NOMO-1 (cell line): ENCODE measurements around the gene MAP2K3.

ENCODE experiments used
- DNase-seq, 2 experiments: peaks; one replicate each; lab custom pipeline; 2025; ENCODE audit not compliant: unreplicated experiment in 2 of 2; lab: John Stamatoyannopoulos, UW

Gene MAP2K3

DNA sequence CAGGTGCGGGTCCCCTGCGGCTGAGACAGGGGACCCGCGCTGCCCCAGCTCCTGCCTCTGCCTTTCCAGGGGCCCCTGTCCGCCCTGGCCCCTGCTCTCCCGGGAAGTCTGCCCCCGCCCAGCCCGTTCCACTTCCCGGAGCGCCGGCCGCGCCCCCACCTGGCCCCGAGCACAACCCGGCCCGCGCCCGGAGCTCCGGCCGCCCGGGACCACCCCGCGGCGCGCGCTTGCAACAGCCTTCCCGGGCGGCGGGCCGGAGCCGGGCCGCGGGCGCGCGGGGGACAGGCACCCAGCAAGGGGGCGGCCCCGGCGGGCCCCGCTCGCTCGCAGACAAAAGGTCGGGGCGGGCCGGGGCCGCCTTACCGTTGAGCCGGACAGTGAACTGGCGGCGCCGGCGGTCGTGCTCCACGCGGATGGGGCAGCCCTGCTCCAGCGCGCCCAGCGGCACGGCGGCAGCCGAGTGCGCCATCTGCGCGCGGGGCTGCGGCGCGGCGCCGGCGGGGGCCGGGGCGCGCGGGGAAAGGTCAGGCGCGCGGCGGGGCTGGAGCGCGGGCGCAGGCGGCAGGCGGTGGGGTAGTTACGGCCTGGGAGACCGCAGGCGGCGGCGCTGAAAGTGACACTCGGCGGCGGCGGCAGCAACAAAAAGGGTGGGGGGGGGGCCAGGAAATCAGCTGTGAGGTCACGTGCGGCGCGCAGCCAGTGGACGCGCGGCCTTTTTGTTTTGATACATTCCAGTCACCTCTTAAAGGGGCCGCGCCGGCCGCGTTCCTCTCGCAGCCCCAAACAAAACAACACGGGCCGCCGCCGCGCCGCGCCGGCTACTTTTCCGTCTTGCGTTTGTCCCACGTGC, 31.5 kb upstream of the MAP2K3 start, which contains the start of gene NATD1:
Gene NATD1 (minus strand): TSS at position 615 of the 850 bp plus-strand sequence. CDS start 146 bp downstream, at position 469.
- DNase-seq = peak; percentile 73 to 78

DNA sequence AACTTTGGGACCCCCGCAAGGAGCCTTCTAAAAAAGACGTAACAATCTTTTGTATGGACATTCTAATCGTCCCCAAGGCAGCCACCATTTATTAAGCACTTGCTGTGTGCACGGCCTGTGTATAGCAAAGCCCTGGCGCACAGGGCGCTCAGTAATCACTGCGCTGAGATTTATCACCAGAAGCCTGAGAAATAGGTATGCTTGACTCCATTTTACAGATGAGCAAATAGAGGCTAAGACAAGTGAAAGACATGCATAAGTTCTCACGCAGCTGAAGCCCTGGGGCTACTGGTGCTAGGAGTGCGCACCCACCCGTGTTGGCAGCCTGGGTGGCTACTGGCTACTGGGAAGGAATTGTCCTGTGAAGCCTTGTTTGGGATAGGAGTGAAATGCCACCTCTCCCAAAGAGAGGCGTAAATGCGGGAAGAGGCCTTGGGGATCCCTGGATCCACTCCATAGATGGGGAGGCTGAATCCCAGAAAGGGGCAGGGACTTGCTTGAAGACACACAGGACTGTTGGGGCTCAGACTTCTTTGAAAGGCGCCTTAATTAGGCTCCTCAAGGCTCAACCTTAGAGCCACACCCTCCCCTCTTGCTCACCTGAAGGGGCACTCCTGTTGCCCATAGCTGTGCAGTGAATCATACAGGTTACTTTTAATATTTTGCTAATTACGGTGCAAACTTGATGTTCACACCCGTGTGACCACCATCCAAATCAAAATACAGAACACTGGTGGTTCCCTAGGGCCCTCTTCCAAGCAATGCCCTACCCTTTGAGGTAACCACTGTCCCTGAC, 30.7 kb upstream of the MAP2K3 start:
- DNase-seq = no peak

DNA sequence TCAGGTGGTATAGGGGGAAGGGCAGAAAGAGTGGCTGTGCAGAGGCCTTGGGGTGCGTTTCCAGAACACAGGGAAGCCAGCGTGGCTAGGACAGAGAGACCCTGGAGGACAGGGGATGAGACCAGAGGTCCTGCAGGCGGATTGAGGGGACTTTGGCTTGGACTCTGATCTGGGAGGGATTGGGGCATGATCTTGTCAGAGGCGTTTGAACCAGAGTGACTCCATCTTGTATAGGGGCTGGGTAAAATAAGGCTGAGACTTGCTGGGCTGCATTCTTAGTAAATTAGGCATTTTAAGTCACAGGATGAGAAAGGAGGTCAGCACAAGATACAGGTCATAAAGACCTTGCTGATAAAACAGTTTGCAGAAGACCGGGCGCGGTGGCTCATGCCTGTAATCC, 25.9 kb upstream of the MAP2K3 start:
- no peak for DNase-seq

DNA sequence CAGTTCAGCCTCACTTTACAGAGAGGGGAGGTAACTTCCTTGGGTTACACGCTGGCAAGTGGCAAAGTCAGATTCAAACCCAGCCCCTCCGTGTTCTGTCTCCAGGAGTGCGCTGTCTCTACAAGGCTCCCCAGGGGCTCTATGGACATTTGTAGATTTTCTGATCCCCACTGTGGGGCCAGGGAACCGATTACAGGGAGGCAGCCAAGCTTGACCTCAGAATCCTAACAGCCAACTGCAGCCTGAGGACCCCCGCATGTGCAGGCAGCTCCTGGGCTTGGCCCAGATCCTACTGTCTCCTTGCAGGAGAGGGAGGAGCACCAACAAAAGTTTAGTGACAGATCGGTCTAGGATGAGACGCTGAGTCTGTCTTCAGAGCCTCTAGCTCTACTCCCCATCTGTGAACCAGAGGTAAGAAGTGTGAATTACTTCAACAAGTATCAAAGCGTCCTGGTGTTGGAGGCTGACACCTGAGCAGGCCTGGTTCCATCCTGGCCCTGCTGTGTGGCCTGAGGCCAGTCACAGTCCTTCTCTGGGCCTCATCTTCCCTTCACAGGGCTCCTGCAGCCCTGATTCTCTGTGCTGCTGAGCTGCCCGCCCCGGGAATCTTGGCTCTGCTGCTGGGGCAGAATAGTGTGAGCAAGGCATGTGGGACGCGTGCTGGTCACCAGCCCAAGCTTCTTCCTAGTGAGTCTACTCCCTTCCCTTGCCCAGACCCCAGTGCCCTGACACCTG, 22.1 kb upstream of the MAP2K3 start:
- DNase-seq = no peak

DNA sequence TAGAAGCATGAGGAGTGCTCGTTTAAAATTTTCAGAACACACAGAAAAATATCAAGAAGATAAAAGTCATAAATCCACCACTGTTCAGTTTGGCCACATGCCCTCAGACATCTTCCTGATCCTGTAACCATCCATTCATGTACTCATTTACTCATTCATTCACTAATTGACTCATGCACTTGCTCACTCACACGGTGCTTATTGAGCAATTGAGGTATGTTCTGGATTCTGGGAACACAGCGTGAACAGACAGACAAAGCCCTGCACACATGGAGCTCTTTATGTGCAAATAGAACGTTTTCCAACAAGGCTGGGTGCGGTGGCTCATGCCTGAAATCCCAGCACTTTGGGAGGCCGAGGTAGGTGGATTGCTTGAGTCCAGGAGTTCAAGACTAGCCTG, 21.1 kb upstream of the MAP2K3 start:
- no peak for DNase-seq

DNA sequence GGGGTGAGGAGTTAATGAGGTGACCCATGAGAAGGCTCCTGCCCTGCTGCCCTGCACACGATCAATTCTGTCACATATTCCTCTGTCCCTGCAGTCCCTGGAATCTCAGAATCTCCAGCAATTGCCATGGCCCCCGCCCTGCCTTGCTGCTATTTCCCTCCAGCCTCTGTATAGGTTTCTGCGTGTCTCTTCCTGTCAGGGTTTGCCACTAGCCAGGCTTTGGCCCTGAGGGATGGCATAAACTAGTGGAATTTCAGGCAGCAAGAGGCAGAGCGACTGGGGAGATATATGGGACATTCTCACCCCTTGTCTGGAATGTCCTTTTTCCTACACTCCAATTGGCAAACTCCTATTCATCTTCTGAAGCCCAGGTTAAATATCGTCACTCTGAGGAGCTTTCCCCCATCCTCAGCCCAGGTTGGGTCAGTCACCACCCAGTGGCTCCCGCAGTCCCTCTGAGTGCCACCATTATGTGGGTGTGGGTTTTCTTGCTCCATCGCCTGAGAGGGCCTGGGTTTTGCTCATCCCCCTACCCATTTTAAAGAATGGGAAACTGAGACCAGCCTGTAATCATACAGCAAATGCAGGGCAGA, 15.8 kb upstream of the MAP2K3 start:
- no peak for DNase-seq

DNA sequence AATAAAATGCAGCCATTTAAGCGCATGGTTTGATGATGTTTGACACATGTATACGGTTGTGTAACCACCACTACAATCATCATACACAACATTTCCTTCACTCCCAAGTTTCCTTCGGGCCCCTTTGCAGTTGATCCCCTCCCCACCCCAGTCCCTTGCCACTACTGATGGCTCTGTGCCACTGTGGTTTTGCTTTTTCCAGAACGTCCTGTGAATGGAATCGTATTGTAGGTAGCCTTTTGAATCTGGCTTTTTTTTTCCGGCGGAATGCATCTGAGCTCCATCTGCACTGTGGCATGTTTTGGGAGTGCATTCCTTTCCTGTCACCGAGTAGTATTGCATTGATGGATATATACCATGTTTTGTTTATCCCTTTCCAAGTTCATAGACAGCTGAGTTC, 15.1 kb upstream of the MAP2K3 start:
- DNase-seq = no peak

DNA sequence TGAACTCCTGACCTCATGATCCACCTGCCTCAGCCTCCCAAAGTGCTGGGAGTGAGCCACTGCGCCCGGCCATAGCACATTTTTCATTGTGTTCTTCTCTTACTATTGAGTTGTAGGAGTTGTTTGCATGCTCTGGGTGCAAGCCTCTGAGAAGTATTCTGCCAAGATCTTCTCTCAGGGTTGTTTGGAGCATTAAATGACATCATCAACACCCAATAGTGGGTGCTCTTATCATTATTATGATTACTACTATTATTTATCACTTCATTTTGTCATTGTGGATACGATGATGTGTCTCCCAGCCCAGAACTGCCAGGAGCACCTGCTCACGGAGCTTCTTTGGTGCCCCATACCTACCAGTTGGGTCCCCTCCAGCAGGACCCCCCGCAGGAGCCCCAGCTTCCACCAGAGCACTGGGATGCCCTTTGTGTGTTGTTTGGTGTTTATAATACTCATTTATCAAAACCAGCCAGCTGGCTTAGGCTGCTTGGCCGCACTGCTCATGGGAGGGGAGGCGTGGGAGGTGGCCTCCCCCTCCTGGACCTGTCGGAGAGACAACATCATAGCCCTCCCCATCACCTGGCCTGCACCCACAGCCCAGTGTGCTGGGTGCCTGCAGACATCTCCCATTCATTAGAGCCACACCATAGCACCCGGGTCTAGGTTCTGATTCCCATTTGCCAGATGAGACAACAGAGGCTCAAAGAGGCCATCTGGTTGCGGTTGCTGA, 12.9 kb upstream of the MAP2K3 start:
- DNase-seq = no peak

DNA sequence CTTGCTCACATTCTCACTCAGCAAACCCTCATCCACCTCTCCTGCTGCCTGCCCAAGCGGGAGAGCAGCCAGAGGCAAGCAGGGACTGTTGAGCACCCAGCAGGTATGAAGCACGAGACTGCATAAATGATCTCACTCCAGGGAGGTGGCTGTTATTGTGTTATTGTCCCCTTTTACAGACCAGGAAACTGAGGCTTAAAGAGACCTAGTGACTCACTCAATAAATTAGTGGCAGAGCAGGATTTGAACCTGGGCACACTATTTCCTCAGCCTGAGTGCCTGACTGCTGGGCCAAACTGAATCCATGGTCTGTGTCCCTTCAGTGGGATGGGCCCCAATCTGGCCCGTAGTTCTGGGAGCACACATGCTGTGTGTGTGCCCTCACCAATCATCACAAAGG, 12.3 kb upstream of the MAP2K3 start:
- DNase-seq = no peak

DNA sequence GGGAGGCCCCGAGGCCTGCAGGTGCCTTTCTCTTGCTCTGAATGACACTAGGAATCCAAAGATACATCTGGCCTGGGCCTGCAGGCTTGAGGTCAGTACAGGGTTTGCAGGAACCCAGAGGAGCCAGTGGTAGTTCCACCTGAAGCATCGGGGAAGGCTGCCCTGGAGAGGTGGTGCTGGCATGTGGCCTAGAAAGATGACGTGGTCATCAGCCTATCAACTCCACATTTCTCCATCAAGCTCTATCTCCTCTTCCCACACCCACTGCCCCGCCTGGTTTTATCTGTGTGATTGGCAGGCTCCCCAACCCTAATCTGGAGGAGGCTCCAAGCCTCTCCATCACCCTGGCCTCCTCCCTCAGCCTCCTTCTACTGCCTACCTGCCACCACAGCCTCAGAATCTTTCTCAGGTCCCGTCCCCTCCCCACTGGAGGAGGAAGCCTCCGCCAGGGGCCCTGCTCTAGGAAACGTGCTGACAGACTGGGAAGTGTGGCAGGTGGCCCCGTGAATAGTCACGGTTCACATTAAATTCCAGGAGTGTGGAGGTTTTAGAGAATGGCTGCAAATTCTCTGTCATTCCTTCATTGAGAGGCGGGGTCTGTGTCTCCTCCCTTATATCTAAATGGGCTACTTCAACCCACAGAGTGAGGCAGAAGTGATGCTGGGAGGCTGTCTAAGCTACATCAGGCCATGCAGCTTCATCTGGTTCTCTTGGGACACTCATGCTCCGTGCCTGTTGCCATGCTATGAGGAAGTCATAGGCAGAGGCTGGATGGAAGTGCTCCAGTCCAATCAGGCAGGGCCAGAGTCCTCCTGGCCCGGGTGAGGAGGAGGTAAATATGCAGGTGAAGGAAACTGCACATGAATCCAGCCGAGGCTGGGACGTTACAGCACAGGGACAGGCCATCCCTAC, 11.4 kb upstream of the MAP2K3 start:
- DNase-seq = no peak

DNA sequence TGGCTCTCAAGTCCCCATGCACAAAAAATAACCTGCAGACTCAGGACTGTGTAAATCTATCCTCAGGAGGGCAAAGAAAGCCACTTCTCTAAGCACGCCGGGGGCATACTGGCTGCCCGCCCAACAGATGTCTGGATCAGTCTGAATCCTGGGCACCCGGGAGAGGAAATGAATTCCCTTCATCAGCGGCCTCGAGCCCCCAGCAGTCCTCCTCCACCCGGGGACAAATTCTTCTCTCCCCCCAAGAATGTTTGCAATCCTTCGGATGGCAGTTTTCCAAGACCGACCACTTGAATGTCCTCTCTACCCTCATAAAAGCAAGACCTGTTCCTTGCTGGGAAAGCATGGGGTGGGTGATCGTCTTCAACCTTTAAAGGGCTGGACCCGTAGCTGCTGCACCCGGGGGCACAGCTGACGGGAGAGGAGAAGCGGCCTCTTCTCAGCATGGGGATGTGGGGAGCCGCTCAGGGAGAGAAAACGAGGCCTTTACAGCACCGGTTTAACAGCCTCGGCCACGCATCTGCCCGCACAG, 9.4 kb upstream of the MAP2K3 start:
- peak in 1 of 2 experiments; percentile 4 for DNase-seq

DNA sequence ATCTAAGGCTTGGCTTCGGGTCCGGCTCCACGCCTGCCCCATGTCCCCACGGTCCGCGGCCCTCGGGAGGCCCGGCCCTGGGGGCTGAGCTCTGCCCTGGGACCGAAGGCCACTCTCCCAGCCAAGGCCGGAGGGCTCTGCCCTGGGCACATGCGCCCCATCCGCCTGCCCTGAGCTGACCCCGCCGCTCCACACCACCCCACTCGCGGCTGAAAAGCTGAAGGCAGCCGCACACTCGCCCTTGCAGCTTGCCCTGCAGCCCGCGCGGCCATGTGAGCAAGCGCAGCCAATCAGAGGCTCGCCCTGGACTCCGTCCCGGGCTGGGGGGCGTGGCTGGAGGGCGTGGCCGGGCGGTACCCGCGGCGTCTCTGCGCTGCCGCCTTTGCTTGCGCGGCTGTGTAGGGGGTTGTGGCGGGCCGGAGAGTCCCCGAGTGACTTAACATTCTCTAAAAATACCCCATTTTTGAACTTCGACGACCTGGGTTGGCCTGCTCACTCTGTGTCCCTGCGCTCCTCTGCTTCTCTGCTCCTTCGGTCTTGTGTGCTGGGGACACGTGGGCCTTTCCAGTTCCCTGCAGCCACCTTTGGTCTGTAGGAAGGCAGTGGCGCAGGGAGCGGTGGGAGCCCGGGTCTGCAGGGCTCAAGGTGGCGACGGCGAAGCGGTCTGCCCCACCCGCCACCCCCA, 8.8 kb upstream of the MAP2K3 start:
- DNase-seq = peak; percentile 77 to 89

DNA sequence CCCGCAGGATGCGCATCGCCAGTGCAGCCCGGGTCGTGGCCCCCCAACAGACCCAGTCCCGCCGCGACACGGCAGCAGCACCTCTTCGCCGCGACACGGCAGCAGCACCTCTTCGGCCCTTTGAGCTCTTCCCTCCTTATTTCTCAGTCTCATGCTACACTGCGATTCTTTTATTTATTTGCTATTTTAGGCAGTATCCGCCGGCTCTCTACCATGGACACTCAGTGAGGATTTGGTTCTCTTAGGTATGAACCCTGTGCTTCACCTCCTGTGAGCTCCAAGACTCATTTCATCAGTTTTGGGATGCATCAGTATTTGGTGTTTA, 8.3 kb upstream of the MAP2K3 start:
- DNase-seq = no peak

DNA sequence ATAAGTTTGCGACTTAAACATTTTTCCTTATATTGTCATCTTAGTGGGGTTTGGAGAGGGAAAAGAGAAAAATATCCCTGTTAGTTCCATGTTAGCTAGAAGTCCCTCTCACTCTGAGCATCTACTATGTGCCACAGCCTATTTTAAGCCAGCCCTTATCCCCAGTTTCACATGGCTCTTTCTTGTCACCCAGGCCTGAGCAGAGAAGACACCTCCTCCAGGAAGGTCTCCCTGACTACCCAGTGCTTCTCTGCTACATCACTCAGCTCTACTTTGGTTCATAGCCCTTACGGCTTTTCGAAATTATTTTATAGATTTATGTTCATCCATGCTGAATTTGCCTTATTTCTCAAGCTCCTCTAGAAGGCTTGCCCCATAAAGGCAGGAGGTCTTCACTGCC, 7.2 kb upstream of the MAP2K3 start:
- DNase-seq = no peak

DNA sequence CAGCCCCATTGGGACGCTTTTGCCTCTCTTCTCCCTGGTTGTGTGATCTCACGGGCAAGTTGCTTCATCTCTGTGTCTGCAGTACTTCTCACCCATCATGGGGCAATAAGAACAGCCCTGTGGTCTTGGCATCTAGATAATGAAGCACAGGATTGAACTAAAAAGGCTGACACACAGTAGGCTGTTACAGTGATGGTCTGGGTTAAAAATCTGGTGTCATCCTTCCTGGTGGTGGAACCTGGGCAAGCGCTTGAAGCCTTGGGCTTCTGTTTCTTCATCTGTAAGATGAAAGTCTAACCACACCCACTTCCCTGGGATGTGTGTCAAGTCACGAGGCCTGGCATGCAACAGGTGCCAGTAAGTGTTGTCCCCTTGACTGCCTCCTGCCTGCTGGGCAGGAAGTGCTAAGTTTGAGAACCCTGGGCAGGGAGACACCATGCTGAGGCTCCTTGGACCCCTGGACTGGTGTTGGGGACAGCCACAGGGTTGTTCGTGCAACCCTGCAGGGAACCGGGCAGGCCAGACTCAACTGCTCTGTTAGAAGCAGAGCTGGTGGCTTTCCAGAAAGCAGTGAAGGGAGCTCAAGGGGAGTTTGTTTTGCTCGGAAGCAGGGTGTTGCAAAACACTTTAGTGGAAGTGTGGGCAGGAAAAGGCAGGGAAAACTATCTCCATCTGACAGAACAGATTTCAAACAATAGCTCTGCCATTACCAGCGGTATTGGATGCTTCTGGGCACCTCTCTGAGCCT, 5.9 kb upstream of the MAP2K3 start:
- DNase-seq = peak in 1 of 2 experiments; percentile 37

DNA sequence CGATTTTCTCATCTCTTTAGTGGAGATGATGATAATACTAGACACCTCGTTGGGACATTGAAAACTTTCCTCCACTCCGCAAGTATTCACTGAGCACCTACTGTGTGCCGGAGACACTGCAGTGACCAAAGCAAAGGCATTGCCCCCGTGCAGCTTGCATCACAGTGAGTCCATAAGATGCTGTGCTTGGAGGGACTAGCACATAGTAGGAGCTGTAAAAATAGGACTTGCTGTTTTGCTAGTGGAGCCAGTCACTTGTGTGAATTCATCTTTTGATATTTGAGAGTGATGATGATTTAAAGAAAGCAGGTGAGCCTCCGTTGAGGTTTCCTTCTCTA, 5.3 kb upstream of the MAP2K3 start:
- DNase-seq = no peak

DNA sequence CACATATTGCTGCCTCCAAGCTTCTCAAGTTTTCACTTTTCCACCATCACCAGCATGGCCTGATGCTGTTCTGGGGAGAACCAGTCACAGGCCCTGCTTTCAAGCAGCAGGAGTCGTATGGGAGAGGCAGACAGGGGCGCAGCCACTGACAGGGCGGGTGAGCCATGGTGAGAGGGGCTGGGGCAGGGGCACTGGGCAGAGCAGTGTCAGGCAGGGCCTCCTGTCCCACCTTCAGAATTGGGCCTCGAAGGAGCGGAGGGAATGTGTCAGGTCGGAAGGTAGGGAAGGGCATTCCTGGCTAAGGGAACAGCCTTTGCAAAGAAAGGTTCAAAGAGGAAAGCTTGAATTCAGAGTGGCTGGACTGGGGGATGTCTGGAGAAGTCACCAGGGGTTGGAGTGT, 4.9 kb upstream of the MAP2K3 start:
- no peak for DNase-seq

DNA sequence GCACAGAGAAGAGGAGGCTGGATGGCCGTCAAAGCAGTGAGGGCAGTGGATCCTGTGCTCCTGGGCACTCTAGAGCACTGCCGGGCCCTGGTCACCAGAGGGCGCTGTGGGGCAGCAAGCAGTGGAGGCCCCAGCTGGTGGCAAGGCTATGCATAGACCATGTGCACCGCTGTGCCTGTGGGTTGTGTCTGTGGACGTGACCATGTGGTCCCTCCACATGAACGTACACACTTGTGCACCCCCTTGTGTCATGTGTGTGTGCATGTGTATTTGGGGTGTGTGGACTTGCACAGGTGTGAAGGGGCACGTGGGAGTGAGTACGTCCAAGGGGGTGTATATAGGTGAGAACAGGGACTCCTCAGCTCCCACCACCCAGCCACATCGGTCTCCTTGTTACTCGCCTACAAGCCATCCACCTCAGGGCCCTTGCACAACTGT, 4.4 kb upstream of the MAP2K3 start:
- peak; percentile 61 to 80 for DNase-seq
